Measurements from ENCODE around the gene BCAS1.

DNA sequence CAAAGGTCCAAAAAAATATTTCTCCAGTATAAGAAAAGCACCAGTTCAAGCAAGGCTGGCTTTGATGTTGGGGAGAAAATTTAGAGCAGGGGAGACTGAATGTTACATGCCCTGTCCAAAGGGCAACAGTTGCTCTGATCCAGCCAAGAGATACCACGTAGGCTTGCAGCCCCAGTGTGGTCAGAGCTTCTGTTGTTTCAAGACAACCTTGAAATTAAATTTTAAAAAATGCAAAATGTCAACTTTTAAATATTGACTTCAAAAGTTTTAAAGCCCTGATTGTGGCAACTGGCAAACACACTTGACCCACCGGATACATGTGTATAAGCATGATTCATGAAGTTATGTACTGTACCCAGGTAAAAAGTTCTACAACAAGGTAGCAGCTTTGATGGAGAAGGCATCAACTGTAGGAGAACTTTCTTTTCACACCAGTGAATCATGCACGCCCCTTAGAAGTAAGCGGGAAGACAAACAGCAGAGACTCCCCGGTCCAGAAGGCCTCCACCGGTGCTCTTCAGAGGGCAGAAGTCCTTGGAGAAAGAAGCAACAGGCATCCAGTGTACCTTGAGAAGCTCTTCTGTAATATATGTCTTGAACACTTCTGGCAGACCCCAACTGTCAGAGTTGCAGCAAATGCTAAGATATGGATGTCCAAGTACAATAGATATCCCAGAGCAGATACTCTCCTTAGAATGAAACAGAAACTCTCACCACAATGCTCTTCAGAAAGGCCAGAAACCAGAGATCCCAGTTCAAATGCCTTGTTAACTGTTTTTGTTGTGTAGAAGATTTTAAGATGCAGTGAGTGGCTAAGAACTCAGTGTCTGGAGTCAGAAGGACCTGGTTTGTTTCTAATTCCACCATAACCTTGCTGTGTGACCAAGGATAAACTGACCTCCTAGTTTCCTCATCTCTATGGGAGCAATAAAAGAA is 115.4 kb downstream of the BCAS1 start:
- TF ChIP-seq, protein P1, sequence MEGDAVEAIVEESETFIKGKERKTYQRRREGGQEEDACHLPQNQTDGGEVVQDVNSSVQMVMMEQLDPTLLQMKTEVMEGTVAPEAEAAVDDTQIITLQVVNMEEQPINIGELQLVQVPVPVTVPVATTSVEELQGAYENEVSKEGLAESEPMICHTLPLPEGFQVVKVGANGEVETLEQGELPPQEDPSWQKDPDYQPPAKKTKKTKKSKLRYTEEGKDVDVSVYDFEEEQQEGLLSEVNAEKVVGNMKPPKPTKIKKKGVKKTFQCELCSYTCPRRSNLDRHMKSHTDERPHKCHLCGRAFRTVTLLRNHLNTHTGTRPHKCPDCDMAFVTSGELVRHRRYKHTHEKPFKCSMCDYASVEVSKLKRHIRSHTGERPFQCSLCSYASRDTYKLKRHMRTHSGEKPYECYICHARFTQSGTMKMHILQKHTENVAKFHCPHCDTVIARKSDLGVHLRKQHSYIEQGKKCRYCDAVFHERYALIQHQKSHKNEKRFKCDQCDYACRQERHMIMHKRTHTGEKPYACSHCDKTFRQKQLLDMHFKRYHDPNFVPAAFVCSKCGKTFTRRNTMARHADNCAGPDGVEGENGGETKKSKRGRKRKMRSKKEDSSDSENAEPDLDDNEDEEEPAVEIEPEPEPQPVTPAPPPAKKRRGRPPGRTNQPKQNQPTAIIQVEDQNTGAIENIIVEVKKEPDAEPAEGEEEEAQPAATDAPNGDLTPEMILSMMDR (IDR thresholded peaks at IDR 0.05; ENCODE audit: low read length), result no peak
- no peak for TF ChIP-seq EZH2phosphoT487 (IDR thresholded peaks at IDR 0.05; ENCODE audit: low read length)
